B cell (primary cell): ENCODE results near the gene LSM4. TPM values are rescaled to one million over a fixed set of nuclear protein-coding genes. Genes with fewer than 3 reads are reported as not detected.

Experiments
- ATAC-seq: fragments of 200-7000 bp; cut with Tn5 transposase; one replicate; pipeline ENCODE4 v1.10.0; 2021; ENCODE audit warnings: low read depth, mild to moderate bottlenecking, moderate number of reproducible peaks, moderate library complexity
- CTCF ChIA-PET: fragments of 350-600 bp; sonication (Branson Sonifier 250); formaldehyde crosslinking; loops from one replicate; lab custom pipeline; 2021; ENCODE audit warnings: antibody characterized with exemption, inconsistent platforms; lab: Charles Lee
- POLR2A ChIA-PET: fragments of 350-600 bp; sonication (Branson Sonifier 250); formaldehyde crosslinking; loops from one replicate; lab custom pipeline; 2021; ENCODE audit warnings: antibody characterized with exemption; lab: Charles Lee
- DNase-seq: peaks from one replicate; pipeline ENCODE4 v3.0.0; 2013
- H2AFZ ChIP-seq: 2 replicates; pipeline ENCODE4 v1.6.1; 2012; ENCODE audit warnings: mild to moderate bottlenecking, low read depth, low read length; ENCODE audit not compliant: insufficient read depth, poor library complexity, severe bottlenecking
- H3K27ac ChIP-seq, 2 donors: 1 replicate in 1 of 2; 2 replicates in 1 of 2; pipeline ENCODE4 v1.5.1; 2012 to 2013; ENCODE audit warnings: low read length in 2 of 2, mild to moderate bottlenecking in 2 of 2, moderate library complexity in 1 of 2
- H3K27me3 ChIP-seq, 4 experiments: fragments of 200-600 bp in 1 of 4; sonication (generic) in 1 of 4; replicated peaks in 1 of 4; 1 replicate in 2 of 4; 2 replicates in 2 of 4; pipeline versions ENCODE4 v1.6.1 to v1.7.0; 2013 to 2016; ENCODE audit warnings: low read length in 3 of 4, mild to moderate bottlenecking in 2 of 4, mixed read lengths in 1 of 4, moderate library complexity in 1 of 4; ENCODE audit not compliant: insufficient read depth in 4 of 4, control insufficient read depth in 3 of 4; ENCODE audit errors: control extremely low read depth in 1 of 4
- H3K36me3 ChIP-seq, 2 experiments: replicated peaks in 1 of 2; 1 replicate in 1 of 2; 2 replicates in 1 of 2; pipeline versions ENCODE4 v1.6.1 to v1.7.1; 2013; ENCODE audit warnings: low read length in 1 of 2; ENCODE audit not compliant: insufficient read depth in 2 of 2, control insufficient read depth in 1 of 2; ENCODE audit errors: control extremely low read depth in 1 of 2, extremely low read depth in 1 of 2
- H3K4me1 ChIP-seq, 2 donors: fragments of 200-600 bp in 1 of 2; sonication (generic) in 1 of 2; 1 replicate in 1 of 2; 2 replicates in 1 of 2; pipeline versions ENCODE4 v1.5.1 to v1.6.1; 2013 to 2017; ENCODE audit warnings: low read length in 2 of 2; ENCODE audit not compliant: control insufficient read depth in 2 of 2, insufficient read depth in 2 of 2
- H3K4me2 ChIP-seq: replicated peaks from 2 replicates; pipeline ENCODE3; 2012; ENCODE audit warnings: mild to moderate bottlenecking, low read depth, low read length; ENCODE audit not compliant: poor library complexity, severe bottlenecking
- H3K4me3 ChIP-seq, 5 experiments: fragments of 200-600 bp in 1 of 5; sonication (generic) in 1 of 5; 1 replicate in 3 of 5; 2 replicates in 2 of 5; pipeline versions ENCODE4 v1.5.1 to v1.7.0; 2011 to 2016; ENCODE audit warnings: low read length in 4 of 5, mild to moderate bottlenecking in 4 of 5, low read depth in 2 of 5, control low read depth in 1 of 5, moderate library complexity in 1 of 5; ENCODE audit not compliant: insufficient read depth in 1 of 5; ENCODE audit errors: control extremely low read depth in 1 of 5, extremely low read depth in 1 of 5
- H3K79me2 ChIP-seq: fragments of 200-600 bp; sonication (generic); one replicate; pipeline ENCODE4 v1.6.0; 2016; ENCODE audit warnings: low read length; ENCODE audit not compliant: control insufficient read depth, insufficient read depth
- H3K9ac ChIP-seq: fragments of 200-600 bp; sonication (generic); 2 replicates; pipeline ENCODE4 v1.6.1; 2017; ENCODE audit warnings: mild to moderate bottlenecking, low read length, moderate library complexity
- H3K9me3 ChIP-seq, 3 donors: one replicate each; pipeline versions ENCODE4 v1.6.1 to v1.7.1; 2013; ENCODE audit warnings: low read length in 2 of 3; ENCODE audit not compliant: control insufficient read depth in 2 of 3, insufficient read depth in 1 of 3; ENCODE audit errors: control extremely low read depth in 1 of 3
- H4K20me1 ChIP-seq: 2 replicates; pipeline ENCODE4 v1.6.0; 2012; ENCODE audit warnings: mild to moderate bottlenecking, low read length; ENCODE audit not compliant: insufficient read depth, control insufficient read depth, poor library complexity, severe bottlenecking
- H3K27ac Mint-ChIP-seq: one replicate; pipeline ENCODE4 v1.8.0; 2021; ENCODE audit warnings: mixed read lengths
- H3K27me3 Mint-ChIP-seq: one replicate; pipeline ENCODE4 v1.8.0; 2021; ENCODE audit warnings: mixed read lengths
- H3K4me1 Mint-ChIP-seq: one replicate; pipeline ENCODE4 v1.8.0; 2021; ENCODE audit warnings: mixed read lengths
- H3K4me3 Mint-ChIP-seq: one replicate; pipeline ENCODE4 v1.8.0; 2021; ENCODE audit warnings: mixed read lengths
- H3K9me3 Mint-ChIP-seq: one replicate; pipeline ENCODE4 v1.8.0; 2022; ENCODE audit warnings: mixed read lengths; ENCODE audit not compliant: insufficient read depth
- EZH2 ChIP-seq: IDR thresholded peaks from 2 replicates; pipeline ENCODE4 v1.6.1; 2012; ENCODE audit warnings: borderline replicate concordance, low read depth, mild to moderate bottlenecking, moderate library complexity, low read length; ENCODE audit not compliant: insufficient read depth, poor library complexity, severe bottlenecking
- WGBS: methylation state at CpG from one replicate; pipeline ENCODE4 v1.1.5; 2013; ENCODE audit warnings: missing lambda C conversion rate; ENCODE audit not compliant: insufficient coverage; 5-methylcytosine and 5-hydroxymethylcytosine counted together
- intact Hi-C: fragments of 100-400 bp; cut with micrococcal nuclease; formaldehyde crosslinking; loops from one replicate; pipeline ENCODE4 v1.10.0; 2022
- polyA plus RNA-seq: library from polyadenylated mRNA; depleted of rRNA; stranded (reverse); fragments of >200 nt; gene quantifications from 2 replicates; pipeline ENCODE4 v1.2.3, GENCODE V29; 2012
- total RNA-seq, 2 donors: library from RNA; stranded (reverse); fragments of 120-200 nt in 1 of 2; gene quantifications; 1 replicate in 1 of 2; 2 replicates in 1 of 2; pipeline versions ENCODE4 v1.2.3 to v1.2.4, GENCODE V29; 2013 to 2022
- TF ChIP-seq, protein P1 (sequence below): fragments of 200-600 bp; IDR thresholded peaks from one replicate; pipeline ENCODE4 v1.8.0; 2022; ENCODE audit warnings: antibody characterized with exemption, mild to moderate bottlenecking

Gene LSM4
- total and polyA plus RNA-seq, 2 donors (not counting 1 experiment from before 2014, with no cell fraction given): 66.3 to 86.1 TPM

DNA sequence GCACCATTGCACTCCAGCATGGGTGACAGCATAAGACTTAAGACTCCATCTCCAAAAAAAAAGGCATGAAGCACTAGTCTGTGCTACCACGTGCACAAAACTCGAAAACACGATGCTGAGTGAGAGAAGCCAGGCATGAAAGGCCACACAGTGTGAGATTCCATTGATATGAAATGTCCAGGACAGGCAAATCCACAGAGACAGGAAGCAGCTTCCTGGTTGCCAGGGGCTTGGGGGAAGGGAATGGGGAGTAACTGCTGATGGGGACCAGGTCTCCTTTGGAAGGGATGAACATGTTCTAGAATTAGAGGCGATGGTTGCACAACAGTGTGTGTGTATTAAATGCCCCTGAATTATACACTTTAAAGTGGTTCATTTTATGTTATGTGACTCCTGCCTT is 25.6 kb downstream of the LSM4 start:
- WGBS: 94% methylated on average over 3 of the region's 4 CpGs
- peaks cover 16% of the 10 kb centered on the region for H3K79me2 ChIP-seq
- intact Hi-C loops: no loop called here
- H3K9ac ChIP-seq: no peak overlapping the region
- H3K9me3 ChIP-seq: no peaks in the 10 kb centered on the region
- peaks cover 32% of the 10 kb centered on the region for H3K4me1 Mint-ChIP-seq
- ChIA-PET CTCF (no interaction called here), POLR2A (interaction anchor here (1.6 kb wide), 1 partner anchor 16 kb away, joined by 5 read pairs; the partner anchor contains the start of gene JUND)
- peak overlapping the region; percentile 32 for H3K27ac Mint-ChIP-seq
- H3K27me3 Mint-ChIP-seq: no peaks in the 10 kb centered on the region
- no peak overlapping the region for H3K4me3 ChIP-seq
- ATAC-seq: no peak
- no peak for TF ChIP-seq EZH2
- TF ChIP-seq, protein P1, sequence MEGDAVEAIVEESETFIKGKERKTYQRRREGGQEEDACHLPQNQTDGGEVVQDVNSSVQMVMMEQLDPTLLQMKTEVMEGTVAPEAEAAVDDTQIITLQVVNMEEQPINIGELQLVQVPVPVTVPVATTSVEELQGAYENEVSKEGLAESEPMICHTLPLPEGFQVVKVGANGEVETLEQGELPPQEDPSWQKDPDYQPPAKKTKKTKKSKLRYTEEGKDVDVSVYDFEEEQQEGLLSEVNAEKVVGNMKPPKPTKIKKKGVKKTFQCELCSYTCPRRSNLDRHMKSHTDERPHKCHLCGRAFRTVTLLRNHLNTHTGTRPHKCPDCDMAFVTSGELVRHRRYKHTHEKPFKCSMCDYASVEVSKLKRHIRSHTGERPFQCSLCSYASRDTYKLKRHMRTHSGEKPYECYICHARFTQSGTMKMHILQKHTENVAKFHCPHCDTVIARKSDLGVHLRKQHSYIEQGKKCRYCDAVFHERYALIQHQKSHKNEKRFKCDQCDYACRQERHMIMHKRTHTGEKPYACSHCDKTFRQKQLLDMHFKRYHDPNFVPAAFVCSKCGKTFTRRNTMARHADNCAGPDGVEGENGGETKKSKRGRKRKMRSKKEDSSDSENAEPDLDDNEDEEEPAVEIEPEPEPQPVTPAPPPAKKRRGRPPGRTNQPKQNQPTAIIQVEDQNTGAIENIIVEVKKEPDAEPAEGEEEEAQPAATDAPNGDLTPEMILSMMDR: no peak
- no peaks in the 10 kb centered on the region for H3K9me3 Mint-ChIP-seq
- no peaks in the 10 kb centered on the region for H3K27me3 ChIP-seq
- H3K27ac ChIP-seq: no peak overlapping the region
- DNase-seq: no peak
- H2AFZ ChIP-seq: no peak overlapping the region
- no peak overlapping the region for H3K4me2 ChIP-seq
- no peaks in the 10 kb centered on the region for H3K36me3 ChIP-seq
- H3K4me1 ChIP-seq: peaks cover 19 to 30% of the 10 kb centered on the region in 2 donors
- no peaks in the 10 kb centered on the region for H4K20me1 ChIP-seq
- no peak overlapping the region for H3K4me3 Mint-ChIP-seq

DNA sequence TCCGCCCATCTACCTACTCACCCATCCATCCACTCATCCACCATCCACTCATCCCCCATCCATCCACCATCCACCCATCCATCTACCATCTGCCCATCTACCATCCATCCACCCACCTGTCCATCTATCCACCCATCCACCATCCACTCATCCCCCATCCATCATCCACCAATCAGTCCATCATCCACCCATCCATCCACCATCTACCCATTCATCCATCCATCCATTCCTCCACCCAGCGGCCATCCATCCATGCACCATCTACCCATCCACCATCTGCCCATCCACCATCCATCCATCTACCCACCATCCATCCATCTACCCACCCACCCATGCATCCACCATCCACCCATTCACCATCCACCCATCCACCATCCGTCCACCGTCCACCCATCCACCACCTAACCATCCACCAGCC is 27.8 kb downstream of the LSM4 start:
- Mint-ChIP-seq H3K4me1 (peaks cover 47% of the 10 kb centered on the region), H3K27ac (peak overlapping the region; percentile 96), H3K9me3 (no peaks in the 10 kb centered on the region), H3K27me3 (no peaks in the 10 kb centered on the region), H3K4me3 (peak overlapping the region; percentile 82)
- Histone ChIP-seq H3K4me3 (no peak overlapping the region), H4K20me1 (no peaks in the 10 kb centered on the region), H2AFZ (no peak overlapping the region), H3K27ac (peak overlapping the region in 1 of 2 donors; percentile 100), H3K79me2 (peaks cover 9% of the 10 kb centered on the region), H3K9ac (no peak overlapping the region), H3K4me1 (peaks cover 32 to 46% of the 10 kb centered on the region in 2 donors), H3K9me3 (no peaks in the 10 kb centered on the region), H3K36me3 (no peaks in the 10 kb centered on the region), H3K4me2 (no peak overlapping the region), H3K27me3 (no peaks in the 10 kb centered on the region)
- DNase-seq (no peak), ATAC-seq (no peak)
- POLR2A ChIA-PET: interaction anchor here (0.7 to 6.6 kb wide), 2 partner anchors 10 to 15 kb away, joined by 3 to 318 read pairs; partner anchors contain the start of gene JUND
- intact Hi-C loops: loop anchor here (2.0 kb wide), 1 partner anchor 14 kb away; the partner anchor contains the start of gene JUND
- TF ChIP-seq EZH2: no peak
- TF ChIP-seq, protein P1: no peak
- 90% methylated on average over 4 of the region's 4 CpGs for WGBS
- CTCF ChIA-PET: interaction anchor here (6.5 kb wide), 1 partner anchor 14 kb away, joined by 138 read pairs; the partner anchor contains the start of gene JUND
